T-helper 2 cell treated with Interferon-gamma antibody and Interleukin-4, amounts not matched to agents 5 μg/mL and 100 μg/mL, for 36 hours (primary cell): ENCODE results near the gene METTL8.

ENCODE experiments used
- DNase-seq: peaks from one replicate; pipeline ENCODE4 v3.0.0; 2021; ENCODE audit warnings: low spot score
- H3K27ac Mint-ChIP-seq: one replicate; pipeline ENCODE4 v1.8.0; 2021; ENCODE audit warnings: mild to moderate bottlenecking, mixed read lengths
- H3K27me3 Mint-ChIP-seq: one replicate; pipeline ENCODE4 v1.8.0; 2021; ENCODE audit warnings: low read depth, mixed read lengths
- H3K36me3 Mint-ChIP-seq: one replicate; pipeline ENCODE4 v1.8.0; 2021; ENCODE audit warnings: low read depth, mixed read lengths
- H3K4me1 Mint-ChIP-seq: one replicate; pipeline ENCODE4 v1.8.0; 2021; ENCODE audit warnings: low read depth, mixed read lengths
- H3K4me3 Mint-ChIP-seq: one replicate; pipeline ENCODE4 v1.8.0; 2022; ENCODE audit warnings: mild to moderate bottlenecking, moderate library complexity, mixed read lengths
- H3K9me3 Mint-ChIP-seq: one replicate; pipeline ENCODE4 v1.8.0; 2021; ENCODE audit warnings: mixed read lengths

METTL8 gene

DNA sequence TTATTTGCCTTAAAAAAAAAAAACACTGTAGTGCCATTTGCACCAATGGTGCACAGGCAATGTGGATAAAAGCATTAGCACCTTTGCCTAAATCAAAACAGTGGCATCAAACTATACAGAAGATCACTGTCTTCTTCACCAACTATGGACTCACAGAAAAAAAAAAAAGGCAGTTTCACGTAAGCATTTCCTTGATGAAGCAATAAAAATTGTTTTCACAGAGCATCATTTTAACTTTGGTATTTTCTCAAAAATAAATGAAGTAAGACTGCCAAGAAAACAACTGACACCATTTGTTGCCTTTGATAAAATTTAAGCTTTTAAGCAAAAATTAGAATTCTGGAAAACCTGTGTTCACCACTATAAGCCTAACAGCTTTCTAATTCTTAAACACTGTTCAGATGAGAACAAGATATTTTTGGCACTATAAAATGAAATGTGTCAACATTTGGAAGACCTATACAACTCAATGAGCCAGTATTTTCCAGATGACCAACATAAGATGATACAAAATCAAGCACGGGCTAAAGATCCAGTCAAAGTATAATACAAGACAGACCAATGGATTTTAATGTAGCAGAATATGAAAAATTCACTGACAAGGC lies 21.1 kb downstream of the METTL8 start:
- Mint-ChIP-seq H3K27ac (no peak overlapping the region), H3K27me3 (no peaks in the 10 kb centered on the region), H3K4me1 (peaks cover 36% of the 10 kb centered on the region), H3K9me3 (no peaks in the 10 kb centered on the region), H3K4me3 (no peak overlapping the region), H3K36me3 (no peaks in the 10 kb centered on the region)
- no peak for DNase-seq

DNA sequence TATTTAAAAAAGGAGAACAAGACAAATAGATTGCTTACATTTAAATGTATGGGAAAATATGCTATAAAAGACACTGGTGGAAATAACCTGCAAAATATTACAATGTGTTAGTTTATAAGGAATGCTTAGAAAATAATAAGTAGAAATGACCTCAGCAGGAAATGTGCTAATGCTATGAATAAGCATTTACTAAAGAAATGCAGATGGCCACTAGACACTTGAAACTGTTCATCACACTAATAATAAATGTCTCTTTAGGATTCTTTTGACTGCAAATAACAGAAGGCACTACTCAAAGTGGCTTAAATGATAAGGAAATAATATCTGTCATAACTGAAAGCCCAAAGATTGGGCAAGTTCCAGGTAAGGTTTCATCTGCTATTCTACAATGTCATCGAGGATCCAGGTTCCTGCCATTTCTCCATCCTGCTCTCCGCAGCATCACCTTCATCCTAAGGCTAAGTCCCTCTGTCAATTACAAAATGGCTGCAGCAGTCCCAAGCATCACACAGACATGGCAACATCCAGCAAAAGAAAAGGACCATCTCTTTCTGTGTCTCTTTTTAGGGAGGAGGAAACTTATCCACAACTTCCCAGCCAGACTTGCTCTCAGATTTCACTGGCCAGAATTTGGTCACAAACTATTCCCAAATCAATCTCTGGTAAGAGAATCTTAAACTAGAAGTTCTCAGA lies 21.9 kb downstream of the METTL8 start:
- no peaks in the 10 kb centered on the region for H3K9me3 Mint-ChIP-seq
- no peak overlapping the region for H3K4me3 Mint-ChIP-seq
- H3K27ac Mint-ChIP-seq, result no peak overlapping the region
- H3K27me3 Mint-ChIP-seq, result no peaks in the 10 kb centered on the region
- DNase-seq, result no peak
- H3K36me3 Mint-ChIP-seq, result peaks cover 2% of the 10 kb centered on the region
- peaks cover 43% of the 10 kb centered on the region for H3K4me1 Mint-ChIP-seq

GRCh38 chr2:171411214-171411613 lies 22.6 kb downstream of the METTL8 start:
- no peaks in the 10 kb centered on the region for H3K27me3 Mint-ChIP-seq
- H3K27ac Mint-ChIP-seq, result no peak overlapping the region
- H3K9me3 Mint-ChIP-seq, result no peaks in the 10 kb centered on the region
- no peak for DNase-seq
- H3K36me3 Mint-ChIP-seq, result peaks cover 4% of the 10 kb centered on the region
- H3K4me1 Mint-ChIP-seq, result peaks cover 41% of the 10 kb centered on the region
- H3K4me3 Mint-ChIP-seq, result no peak overlapping the region

DNA sequence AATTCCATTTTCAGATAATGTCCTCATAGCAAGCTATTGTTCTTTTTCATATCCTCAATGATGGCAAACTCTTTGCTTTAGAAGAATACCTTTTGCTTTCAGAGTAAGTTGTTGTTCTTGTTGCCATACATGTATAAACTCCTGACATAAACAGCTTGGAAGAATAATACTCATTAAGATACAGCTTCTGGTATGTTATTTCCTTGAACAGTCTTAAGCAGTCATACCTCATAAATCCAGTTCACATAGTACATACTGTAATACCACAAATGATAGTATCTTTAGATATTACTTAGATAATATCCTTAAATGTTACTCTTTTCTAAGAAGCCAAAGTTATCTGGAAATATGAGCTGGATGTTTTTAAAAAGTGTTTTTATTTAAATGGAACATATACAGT lies 23.2 kb downstream of the METTL8 start:
- Mint-ChIP-seq H3K9me3 (peaks cover 1% of the 10 kb centered on the region), H3K27me3 (no peaks in the 10 kb centered on the region), H3K4me3 (no peak overlapping the region), H3K36me3 (peaks cover 5% of the 10 kb centered on the region), H3K4me1 (peaks cover 40% of the 10 kb centered on the region), H3K27ac (no peak overlapping the region)
- DNase-seq, result no peak

GRCh38 chr2:171410101-171410500 lies 23.7 kb downstream of the METTL8 start:
- peaks cover 8% of the 10 kb centered on the region for H3K36me3 Mint-ChIP-seq
- no peak overlapping the region for H3K27ac Mint-ChIP-seq
- H3K27me3 Mint-ChIP-seq, result no peaks in the 10 kb centered on the region
- peaks cover 4% of the 10 kb centered on the region for H3K9me3 Mint-ChIP-seq
- H3K4me1 Mint-ChIP-seq, result peaks cover 43% of the 10 kb centered on the region
- DNase-seq, result no peak
- H3K4me3 Mint-ChIP-seq, result no peak overlapping the region

DNA sequence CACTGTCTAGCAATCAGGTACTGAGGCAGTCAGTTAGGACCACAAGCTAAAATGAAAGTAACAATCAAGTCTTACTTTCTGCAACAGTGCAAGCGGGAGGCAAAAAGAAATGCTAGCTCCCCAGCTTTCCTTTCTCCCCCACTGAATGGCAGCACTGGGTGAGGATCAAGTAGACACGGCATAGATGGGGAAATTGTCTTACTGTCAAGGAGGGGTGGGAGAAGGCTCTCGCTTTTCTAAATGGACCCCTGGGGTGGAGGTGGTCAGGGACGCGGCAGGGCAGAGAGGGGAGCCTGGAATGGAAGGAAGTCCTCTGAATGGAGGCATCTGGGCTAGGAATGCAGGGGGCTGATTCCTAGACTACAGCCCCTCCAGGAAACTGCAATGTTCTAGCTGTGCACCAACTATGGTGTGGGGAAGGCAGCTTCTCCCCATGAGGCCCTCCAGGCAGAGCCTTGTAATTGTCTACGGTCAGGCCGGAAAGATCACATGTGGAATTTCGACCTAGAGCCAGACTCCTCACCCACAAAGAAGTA lies 24.3 kb downstream of the METTL8 start:
- peak overlapping the region; percentile 47 for H3K27ac Mint-ChIP-seq
- peaks cover 45% of the 10 kb centered on the region for H3K4me1 Mint-ChIP-seq
- peak overlapping the region; percentile 44 for H3K4me3 Mint-ChIP-seq
- no peak for DNase-seq
- H3K36me3 Mint-ChIP-seq, result peaks cover 14% of the 10 kb centered on the region
- H3K9me3 Mint-ChIP-seq, result peaks cover 4% of the 10 kb centered on the region
- no peaks in the 10 kb centered on the region for H3K27me3 Mint-ChIP-seq

DNA sequence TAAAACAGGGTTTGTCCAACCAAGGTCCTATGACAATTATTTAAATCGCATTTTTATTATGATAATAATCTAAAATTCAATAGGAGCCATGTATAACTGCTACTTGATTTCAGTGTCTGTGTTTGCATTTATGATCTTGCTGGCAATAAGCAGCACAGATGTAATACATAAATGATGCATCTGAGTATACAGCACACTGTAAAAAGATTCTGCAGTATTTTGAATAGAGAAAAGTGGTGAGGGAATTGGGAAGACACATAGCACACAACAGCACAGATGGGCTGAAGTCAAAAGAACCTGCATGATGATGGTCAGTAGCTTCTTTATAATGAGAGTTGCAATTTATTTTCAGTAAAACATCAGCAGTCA lies 26.1 kb downstream of the METTL8 start:
- Mint-ChIP-seq H3K27me3 (no peaks in the 10 kb centered on the region), H3K4me3 (no peak overlapping the region), H3K27ac (no peak overlapping the region), H3K9me3 (peaks cover 4% of the 10 kb centered on the region), H3K4me1 (peaks cover 53% of the 10 kb centered on the region), H3K36me3 (peaks cover 14% of the 10 kb centered on the region)
- no peak for DNase-seq

- Mint-ChIP-seq H3K27me3 (no peaks in the 10 kb centered on the region), H3K9me3 (peaks cover 4% of the 10 kb centered on the region), H3K36me3 (peaks cover 14% of the 10 kb centered on the region), H3K4me1 (peaks cover 55% of the 10 kb centered on the region), H3K4me3 (no peak overlapping the region), H3K27ac (peak overlapping the region; percentile 64)
- no peak for DNase-seq
Measured at GRCh38 chr2:171407030-171407675, 26.6 kb downstream of the METTL8 start.

DNA sequence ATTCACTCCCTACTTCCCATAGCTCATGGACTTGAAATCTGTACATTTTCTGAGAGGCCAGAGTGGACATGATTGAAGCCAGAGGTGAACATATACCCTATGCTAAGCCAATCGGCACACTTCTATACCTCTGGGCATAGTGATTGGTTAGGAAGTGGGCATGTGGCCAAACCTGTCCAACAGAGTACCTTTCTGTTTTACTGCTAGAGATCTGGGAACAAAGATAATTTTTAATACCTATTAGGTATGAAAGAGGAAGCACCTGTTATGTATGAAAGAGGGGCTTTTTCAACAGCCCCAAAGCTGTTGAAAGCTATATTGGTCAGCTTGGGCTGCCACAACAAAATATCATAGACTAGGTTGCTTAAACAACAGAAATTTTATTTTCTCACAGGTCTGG lies 27.7 kb downstream of the METTL8 start:
- Mint-ChIP-seq H3K27ac (no peak overlapping the region), H3K4me1 (peaks cover 50% of the 10 kb centered on the region), H3K36me3 (peaks cover 21% of the 10 kb centered on the region)

DNA sequence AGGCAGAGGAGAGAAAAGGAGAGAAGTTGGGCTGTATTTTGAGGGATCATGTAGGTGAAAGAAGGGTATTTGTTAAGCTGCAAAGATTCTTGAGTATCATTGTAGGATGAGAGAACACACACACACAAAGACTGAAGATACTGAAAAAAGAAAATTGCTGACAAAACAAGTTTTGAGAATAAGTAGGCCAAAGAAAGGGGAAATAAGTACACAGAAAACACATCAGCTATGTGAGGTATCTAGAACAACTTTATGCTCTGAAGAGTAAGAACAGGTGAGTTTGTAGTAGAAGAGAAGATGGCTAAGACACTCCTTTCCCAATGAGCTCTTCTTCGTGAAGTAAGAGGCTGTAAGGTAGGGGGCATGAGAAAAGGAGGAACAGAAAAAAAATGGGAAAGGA lies 28.2 kb downstream of the METTL8 start:
- H3K36me3 Mint-ChIP-seq, result peaks cover 21% of the 10 kb centered on the region
- H3K4me1 Mint-ChIP-seq, result peaks cover 46% of the 10 kb centered on the region
- H3K9me3 Mint-ChIP-seq, result peaks cover 13% of the 10 kb centered on the region
- no peak overlapping the region for H3K27ac Mint-ChIP-seq
- no peak overlapping the region for H3K4me3 Mint-ChIP-seq
- H3K27me3 Mint-ChIP-seq, result no peaks in the 10 kb centered on the region
- DNase-seq, result no peak

More for the DNA sequence above, 27.7 kb downstream of the METTL8 start:
- H3K27me3 Mint-ChIP-seq, result no peaks in the 10 kb centered on the region
- peaks cover 13% of the 10 kb centered on the region for H3K9me3 Mint-ChIP-seq
- H3K4me3 Mint-ChIP-seq, result no peak overlapping the region
- DNase-seq, result no peak

DNA sequence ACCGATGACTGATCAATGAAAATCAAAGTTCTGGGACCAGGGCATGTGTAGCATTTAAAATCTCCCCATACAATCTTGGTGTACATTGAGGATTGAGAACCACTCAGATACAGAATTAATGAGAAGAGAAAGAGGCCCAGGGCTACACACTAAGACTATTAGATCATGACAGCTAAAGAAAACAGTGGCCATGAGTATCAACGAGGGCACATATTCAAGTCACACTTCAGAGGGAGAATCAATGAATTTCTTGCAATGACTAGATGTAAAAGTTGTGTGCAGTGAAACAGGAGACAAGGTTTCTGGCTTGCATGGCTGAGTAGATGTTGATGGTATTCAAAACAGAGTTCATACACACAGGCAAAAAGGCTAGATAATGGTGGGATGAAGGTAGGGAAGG lies 29.1 kb downstream of the METTL8 start:
- peaks cover 39% of the 10 kb centered on the region for H3K4me1 Mint-ChIP-seq
- no peak for DNase-seq
- peaks cover 13% of the 10 kb centered on the region for H3K9me3 Mint-ChIP-seq
- H3K27me3 Mint-ChIP-seq, result no peaks in the 10 kb centered on the region
- H3K36me3 Mint-ChIP-seq, result peaks cover 21% of the 10 kb centered on the region
- no peak overlapping the region for H3K4me3 Mint-ChIP-seq
- no peak overlapping the region for H3K27ac Mint-ChIP-seq

DNA sequence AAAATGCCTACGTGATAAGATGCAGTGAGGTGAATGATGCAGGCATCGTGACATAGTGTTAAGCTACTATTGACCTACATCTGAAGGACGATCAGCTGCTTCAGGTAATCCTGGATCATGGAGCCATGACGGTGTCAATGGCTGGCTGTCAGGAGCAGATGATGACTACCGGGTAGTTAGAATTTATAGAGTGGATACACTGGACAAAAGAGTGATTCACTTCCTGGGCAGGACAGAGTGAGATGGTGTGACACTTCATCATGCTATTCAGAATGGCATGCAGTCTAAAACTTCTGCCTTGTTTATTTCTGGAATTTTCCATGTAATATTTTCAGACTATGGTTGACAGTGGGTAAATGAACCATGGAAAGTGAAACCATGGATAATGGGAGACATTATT lies 29.5 kb downstream of the METTL8 start:
- H3K9me3 Mint-ChIP-seq, result peaks cover 13% of the 10 kb centered on the region
- peaks cover 37% of the 10 kb centered on the region for H3K4me1 Mint-ChIP-seq
- peaks cover 21% of the 10 kb centered on the region for H3K36me3 Mint-ChIP-seq
- no peaks in the 10 kb centered on the region for H3K27me3 Mint-ChIP-seq
- DNase-seq, result no peak
- H3K4me3 Mint-ChIP-seq, result no peak overlapping the region
- no peak overlapping the region for H3K27ac Mint-ChIP-seq

DNA sequence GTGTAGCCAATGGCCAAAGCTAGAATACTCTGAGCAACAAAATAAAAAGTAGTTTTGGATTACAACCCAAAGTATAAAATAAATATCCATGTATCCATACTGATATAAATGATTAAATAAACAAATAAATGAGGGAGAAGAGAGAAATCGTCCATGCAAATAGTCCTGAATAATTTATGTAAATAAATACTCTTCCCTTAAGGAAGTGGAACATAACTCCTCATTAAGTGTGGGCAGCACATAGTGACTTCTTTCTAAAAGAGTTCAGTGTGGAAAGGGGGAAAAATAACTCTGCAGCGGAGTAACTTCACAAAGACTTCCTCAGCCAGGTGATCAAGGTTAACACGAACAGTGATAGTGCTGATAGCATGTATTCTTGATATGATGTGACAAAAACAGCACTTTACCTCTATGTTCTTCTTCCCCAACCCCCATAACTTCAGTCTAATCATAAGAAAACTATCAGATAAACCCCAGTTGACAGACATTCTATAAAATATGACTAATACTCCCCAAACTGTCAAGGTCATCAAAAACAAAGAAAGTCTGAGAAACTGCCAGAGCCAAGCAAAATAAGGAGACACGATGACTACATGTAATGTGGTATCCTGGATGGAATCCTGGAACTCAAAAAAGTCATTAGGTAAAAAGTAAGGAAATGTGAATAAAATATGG lies 30.7 kb downstream of the METTL8 start:
- peaks cover 17% of the 10 kb centered on the region for H3K9me3 Mint-ChIP-seq
- no peak for DNase-seq
- peaks cover 45% of the 10 kb centered on the region for H3K4me1 Mint-ChIP-seq
- H3K27me3 Mint-ChIP-seq, result no peaks in the 10 kb centered on the region
- no peak overlapping the region for H3K27ac Mint-ChIP-seq
- H3K4me3 Mint-ChIP-seq, result no peak overlapping the region
- H3K36me3 Mint-ChIP-seq, result peaks cover 24% of the 10 kb centered on the region

DNA sequence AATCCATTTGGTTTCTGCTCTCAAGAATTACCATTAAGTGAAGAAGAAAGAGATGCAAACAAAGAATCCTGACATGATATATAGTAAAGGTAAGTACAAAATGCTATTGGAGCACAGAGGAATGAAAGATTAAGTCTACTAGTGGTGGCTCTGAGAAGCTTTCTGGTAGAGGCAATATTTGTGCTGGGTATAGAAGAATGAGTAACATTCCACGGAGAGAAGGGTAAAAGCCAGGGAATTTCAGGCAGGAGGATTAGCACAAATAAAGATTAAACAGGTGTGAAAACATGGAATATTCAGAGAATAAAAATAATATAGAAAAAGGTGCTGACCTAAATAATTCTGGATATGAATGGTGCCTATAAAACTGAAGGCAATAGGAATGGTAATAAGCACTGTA lies 31.8 kb downstream of the METTL8 start:
- Mint-ChIP-seq H3K9me3 (peaks cover 20% of the 10 kb centered on the region), H3K27me3 (no peaks in the 10 kb centered on the region), H3K36me3 (peaks cover 27% of the 10 kb centered on the region), H3K4me3 (no peak overlapping the region), H3K27ac (no peak overlapping the region), H3K4me1 (peaks cover 36% of the 10 kb centered on the region)
- no peak for DNase-seq
